Endothelial cell (in vitro differentiated cells): ENCODE results near the gene VOPP1. TPM values are rescaled to one million over a fixed set of nuclear protein-coding genes. Genes with fewer than 3 reads are reported as not detected.
A peak's percentile ranks its signal among the peaks of the same experiment; 100 is the strongest.

Experiments used
- DNase-seq: peaks from one replicate; pipeline ENCODE4 v3.0.0; 2021; ENCODE audit warnings: low spot score
- H3K27ac Mint-ChIP-seq: one replicate; pipeline ENCODE4 v1.8.0; 2021; ENCODE audit warnings: mixed read lengths, inconsistent platforms; ENCODE audit not compliant: unreplicated experiment
- H3K27me3 Mint-ChIP-seq: one replicate; pipeline ENCODE4 v1.8.0; 2021; ENCODE audit warnings: mild to moderate bottlenecking, moderate library complexity, mixed read lengths, inconsistent platforms; ENCODE audit not compliant: unreplicated experiment
- H3K36me3 Mint-ChIP-seq: one replicate; pipeline ENCODE4 v1.8.0; 2021; ENCODE audit warnings: mild to moderate bottlenecking, low read depth, mixed read lengths, inconsistent platforms; ENCODE audit not compliant: unreplicated experiment
- H3K4me1 Mint-ChIP-seq: one replicate; pipeline ENCODE4 v1.8.0; 2021; ENCODE audit warnings: mild to moderate bottlenecking, mixed read lengths, inconsistent platforms; ENCODE audit not compliant: unreplicated experiment
- H3K4me3 Mint-ChIP-seq: one replicate; pipeline ENCODE4 v1.8.0; 2021; ENCODE audit warnings: mild to moderate bottlenecking, mixed read lengths, inconsistent platforms; ENCODE audit not compliant: unreplicated experiment
- H3K9me3 Mint-ChIP-seq: one replicate; pipeline ENCODE4 v1.8.0; 2021; ENCODE audit warnings: mixed read lengths, inconsistent platforms; ENCODE audit not compliant: unreplicated experiment
- CTCF ChIP-seq: fragments of 200-600 bp; sonication (generic); IDR thresholded peaks from one replicate; pipeline ENCODE4 v1.5.0; 2021; ENCODE audit warnings: antibody characterized with exemption; ENCODE audit not compliant: unreplicated experiment
- total RNA-seq: library from RNA; stranded (reverse); fragmentation: NEBNext Ultra II Directional; extraction: Animal tissue kit (Norgen Biotek cat#: 25700); gene quantifications from one replicate; pipeline ENCODE4 v1.2.1, GENCODE V29; 2021; ENCODE audit not compliant: unreplicated experiment

Gene VOPP1
- total RNA-seq, 1 donor from 2014 or later: 54.2 TPM

- TF ChIP-seq CTCF: no peak
- no peaks in the 10 kb centered on the region for H3K36me3 Mint-ChIP-seq
- no peaks in the 10 kb centered on the region for H3K9me3 Mint-ChIP-seq
- peaks cover 51% of the 10 kb centered on the region for H3K4me1 Mint-ChIP-seq
- peak overlapping the region; percentile 65 for H3K27ac Mint-ChIP-seq
- peak overlapping the region; percentile 4 for H3K4me3 Mint-ChIP-seq
- DNase-seq: no peak
- peaks cover 3% of the 10 kb centered on the region for H3K27me3 Mint-ChIP-seq
These were observed 18.3 kb downstream of the VOPP1 start for GRCh38 chr7:55554038-55554437.

GRCh38 chr7:55553024-55553345 is 19.3 kb downstream of the VOPP1 start:
- Mint-ChIP-seq H3K9me3 (no peaks in the 10 kb centered on the region), H3K27ac (no peak overlapping the region), H3K4me1 (peaks cover 48% of the 10 kb centered on the region), H3K36me3 (no peaks in the 10 kb centered on the region), H3K4me3 (no peak overlapping the region), H3K27me3 (peaks cover 1% of the 10 kb centered on the region)
- DNase-seq: no peak
- no peak for TF ChIP-seq CTCF

GRCh38 chr7:55552320-55553023 is 19.8 kb downstream of the VOPP1 start:
- TF ChIP-seq CTCF: no peak
- no peaks in the 10 kb centered on the region for H3K36me3 Mint-ChIP-seq
- peaks cover 45% of the 10 kb centered on the region for H3K4me1 Mint-ChIP-seq
- no peak overlapping the region for H3K4me3 Mint-ChIP-seq
- peak overlapping the region; percentile 24 for H3K27ac Mint-ChIP-seq
- H3K9me3 Mint-ChIP-seq: no peaks in the 10 kb centered on the region
- H3K27me3 Mint-ChIP-seq: peaks cover 1% of the 10 kb centered on the region
- DNase-seq: peak; percentile 21

- DNase-seq: no peak
- Mint-ChIP-seq H3K27me3 (peaks cover 1% of the 10 kb centered on the region), H3K27ac (no peak overlapping the region), H3K4me3 (no peak overlapping the region), H3K9me3 (no peaks in the 10 kb centered on the region), H3K36me3 (no peaks in the 10 kb centered on the region), H3K4me1 (peaks cover 44% of the 10 kb centered on the region)
- no peak for TF ChIP-seq CTCF
These were observed 21.3 kb downstream of the VOPP1 start for GRCh38 chr7:55550841-55551537.

- Mint-ChIP-seq H3K27ac (peak overlapping the region; percentile 20), H3K9me3 (no peaks in the 10 kb centered on the region), H3K4me1 (peaks cover 36% of the 10 kb centered on the region), H3K4me3 (no peak overlapping the region), H3K36me3 (no peaks in the 10 kb centered on the region), H3K27me3 (peaks cover 1% of the 10 kb centered on the region)
- no peak for DNase-seq
- TF ChIP-seq CTCF: no peak
These were observed 22.2 kb downstream of the VOPP1 start for GRCh38 chr7:55550010-55550663.
